GM18526 (cell line): ENCODE data around the gene NRXN3.

Experiments used
- POLR2A ChIP-seq: IDR thresholded peaks from 3 replicates; pipeline ENCODE4 v1.6.1; 2011; ENCODE audit not compliant: insufficient read length; ENCODE audit errors: extremely low read depth

The NRXN3 gene

DNA sequence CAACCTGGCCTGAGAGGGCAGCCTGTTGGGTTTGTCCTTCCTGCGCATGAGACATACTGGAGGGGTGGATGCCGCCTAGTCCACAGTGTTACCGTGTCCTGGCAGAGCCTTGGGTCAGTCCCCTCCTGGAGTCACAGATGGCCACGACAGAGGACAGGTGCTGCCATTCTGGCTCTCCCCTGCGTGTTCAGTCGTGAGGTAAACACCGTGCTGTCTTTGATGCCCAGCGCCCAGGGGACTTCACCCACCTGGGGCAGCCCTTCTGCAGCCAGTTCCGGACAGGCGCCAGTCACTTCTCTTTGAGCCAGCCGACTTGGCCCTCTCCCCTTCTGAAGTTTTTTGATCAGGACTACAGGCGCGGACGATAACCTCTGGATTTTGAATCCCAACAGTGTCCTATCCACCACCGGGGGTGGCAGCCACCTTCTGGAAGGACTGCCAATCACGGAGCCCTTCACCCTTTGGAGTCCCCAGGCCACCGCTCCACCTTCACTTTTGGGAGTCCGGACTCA, 1108.2 kb downstream of the NRXN3 start:
- no peak for TF ChIP-seq POLR2A

DNA sequence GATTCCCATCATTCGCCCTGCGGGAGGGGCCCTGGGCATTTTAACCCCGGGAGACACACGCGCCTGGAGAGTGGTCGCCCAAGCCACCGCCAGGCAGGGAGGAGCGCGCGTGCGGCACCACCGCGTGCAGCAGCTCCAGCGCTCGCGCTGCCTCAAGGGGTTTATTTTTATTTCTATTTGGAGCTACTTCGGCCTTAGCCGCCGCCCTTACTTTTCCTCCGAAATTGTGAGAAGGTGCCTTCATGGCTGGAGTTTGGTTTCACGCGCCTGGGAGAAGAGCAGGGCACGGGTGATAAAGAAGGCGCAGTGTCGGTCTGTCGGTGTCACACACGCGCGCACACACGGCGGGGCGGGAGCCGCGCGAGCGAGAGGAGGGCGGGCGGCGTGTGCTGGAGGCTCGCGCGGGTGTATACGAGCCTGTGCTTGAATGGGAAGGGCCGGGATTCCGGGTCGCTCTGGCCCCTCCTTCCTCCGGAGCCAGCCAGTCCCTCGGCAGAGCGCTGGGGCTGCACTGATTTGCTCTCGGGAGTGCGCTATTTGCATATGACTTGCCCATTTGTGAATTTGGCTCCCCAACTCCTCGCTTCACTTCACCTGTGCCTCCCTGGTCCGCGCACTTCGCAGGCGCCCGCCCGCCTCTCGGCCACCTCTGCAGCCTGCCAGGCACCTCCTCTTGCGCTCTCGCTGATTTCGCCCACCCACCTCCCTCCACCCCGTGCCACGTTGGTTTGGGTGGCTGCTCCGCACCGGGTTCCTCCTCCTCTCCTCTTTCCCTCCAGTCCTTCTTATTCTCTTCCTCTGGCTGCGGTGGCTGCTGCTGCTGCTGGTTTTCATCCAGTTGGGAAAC, 1108.8 kb downstream of the NRXN3 start:
- no peak for TF ChIP-seq POLR2A

DNA sequence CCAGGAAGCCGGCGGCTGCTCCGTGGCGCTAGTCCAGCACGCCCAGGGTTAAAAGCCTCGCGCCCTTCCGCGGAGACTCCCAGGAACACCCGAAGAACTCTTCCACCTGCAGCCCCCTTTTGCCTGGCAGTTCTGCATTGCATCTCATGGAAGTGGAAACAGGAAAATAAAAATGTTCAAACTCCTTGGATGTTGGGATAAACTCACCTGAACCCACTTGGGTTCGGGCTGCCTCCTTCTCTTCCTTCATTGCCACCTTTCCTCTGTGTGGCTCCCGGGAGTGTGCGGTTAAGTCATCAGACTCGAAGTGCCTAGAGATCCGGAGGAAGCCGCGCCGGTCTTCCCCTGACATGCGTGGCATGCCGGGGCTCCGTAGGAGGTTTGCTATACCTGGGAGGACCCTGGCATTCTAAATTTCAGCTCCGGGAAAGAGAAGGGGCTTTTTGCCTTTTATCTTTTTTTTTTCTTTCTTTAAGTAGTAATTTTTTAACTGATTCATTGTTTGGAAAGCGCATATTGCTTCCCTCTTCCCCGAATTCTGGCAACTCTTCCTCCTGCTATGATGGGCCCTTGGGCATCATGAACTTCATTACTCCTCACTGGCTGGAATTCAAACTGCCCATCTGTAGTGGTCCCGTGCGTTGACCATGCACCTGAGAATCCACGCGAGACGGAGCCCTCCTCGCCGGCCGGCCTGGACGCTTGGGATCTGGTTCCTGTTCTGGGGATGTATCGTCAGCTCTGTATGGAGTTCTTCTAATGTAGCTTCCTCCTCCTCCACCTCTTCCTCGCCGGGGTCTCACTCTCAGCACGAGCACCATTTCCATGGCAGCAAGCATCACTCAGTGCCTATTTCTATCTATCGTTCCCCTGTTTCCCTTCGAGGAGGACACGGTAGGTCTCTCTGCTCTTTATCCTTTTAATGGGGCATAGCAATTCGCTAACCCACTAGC, 1109.7 kb downstream of the NRXN3 start:
- TF ChIP-seq POLR2A = no peak

DNA sequence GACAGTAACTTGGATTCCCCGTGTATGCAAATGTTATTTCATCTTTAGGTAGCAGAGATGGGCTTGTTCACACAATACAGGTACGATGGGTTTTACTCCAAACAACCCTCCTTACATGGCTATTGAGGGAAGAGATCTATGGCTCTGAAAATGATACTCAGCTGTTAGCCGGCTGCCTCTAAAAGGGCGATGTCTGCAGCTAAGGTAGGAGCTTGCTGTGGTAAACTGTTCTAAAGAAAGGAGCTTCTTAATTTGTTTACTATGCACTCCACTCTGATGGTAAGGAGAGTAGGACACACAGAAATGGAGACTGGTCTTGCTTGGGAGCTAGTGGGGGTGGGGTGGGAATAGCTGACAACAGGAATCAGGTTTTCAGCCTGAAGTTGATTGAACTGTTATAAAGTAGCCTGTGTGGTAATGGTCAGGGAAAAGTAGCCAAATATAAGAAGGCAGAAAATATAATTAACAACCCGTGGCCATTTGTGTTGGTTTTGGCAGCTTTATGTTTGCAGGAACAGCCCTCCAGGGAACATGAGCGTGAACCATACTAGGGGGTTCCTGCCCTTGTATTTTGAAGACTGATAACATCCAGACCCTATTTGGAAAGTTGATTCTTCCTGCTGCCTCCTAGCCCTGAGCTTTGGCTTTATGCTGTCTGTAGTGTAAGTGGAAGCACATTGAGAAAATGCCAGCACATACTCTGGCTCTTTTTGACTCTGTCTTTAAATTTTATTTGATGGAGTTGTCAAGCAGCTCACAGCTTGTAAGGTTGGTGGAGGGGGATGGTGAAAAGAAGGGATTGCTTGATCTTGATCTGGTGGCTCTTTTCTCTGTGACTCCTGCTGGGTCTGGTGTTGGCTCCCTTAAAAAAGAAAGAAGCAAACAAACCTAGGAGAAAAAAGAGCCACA, 1111.3 kb downstream of the NRXN3 start:
- TF ChIP-seq POLR2A = no peak

DNA sequence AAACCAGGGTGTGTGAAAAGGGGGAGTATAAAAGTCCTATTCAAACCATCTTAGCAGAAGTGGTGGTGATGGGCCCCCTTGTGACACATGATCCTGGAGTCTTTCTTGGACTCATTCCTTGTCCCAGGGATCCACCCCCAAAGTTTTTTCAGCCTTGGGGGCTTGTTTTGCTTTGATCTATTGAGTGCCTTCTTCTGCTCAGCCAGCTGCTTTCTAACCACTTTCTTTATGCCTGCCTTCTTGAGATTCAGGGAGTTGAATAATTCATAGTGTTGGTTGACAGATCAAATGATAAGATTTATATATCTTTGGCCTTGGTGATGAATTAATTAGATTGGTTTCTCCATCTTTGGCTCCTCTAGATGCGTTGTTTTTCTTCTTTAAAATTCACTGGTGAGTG, 1114.4 kb downstream of the NRXN3 start:
- TF ChIP-seq POLR2A = no peak

DNA sequence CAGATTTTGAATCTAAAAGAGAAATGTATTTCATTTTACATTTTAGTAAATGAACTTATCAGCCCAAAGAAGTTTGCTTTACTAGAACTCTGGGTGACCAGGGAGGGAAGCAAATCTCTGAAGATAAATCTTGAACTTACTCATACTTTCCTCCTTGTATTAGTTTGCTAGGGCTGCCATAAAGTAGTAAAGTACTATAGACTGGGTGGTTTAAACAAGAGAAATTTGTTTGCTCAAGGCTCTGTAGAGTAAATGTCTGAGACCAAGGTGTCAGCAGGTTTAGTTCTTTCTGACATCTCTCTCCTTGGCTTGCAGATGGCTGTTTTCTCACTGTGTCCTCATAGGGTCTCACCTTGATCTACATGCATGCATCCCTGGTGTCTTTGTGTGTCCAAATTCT, 1115.1 kb downstream of the NRXN3 start:
- TF ChIP-seq POLR2A = no peak

DNA sequence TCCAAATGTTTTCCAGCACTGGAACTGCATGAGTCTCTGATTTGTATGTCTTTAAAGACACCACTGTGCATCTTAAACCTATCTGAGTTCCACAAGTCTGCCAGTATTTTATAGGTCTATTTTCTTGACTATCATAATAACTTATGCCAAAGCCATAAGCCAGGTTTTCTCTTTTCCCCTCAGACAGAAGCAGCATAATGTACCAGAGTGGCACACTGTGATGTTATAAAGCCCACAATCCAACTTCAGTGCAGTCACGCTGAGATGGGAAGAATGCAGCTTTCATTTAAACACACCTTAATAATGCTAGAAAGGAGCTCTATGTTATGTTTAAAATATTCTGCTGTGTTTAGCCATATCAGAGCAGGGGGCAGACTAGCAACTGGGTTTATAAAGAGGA, 1117.8 kb downstream of the NRXN3 start:
- no peak for TF ChIP-seq POLR2A

DNA sequence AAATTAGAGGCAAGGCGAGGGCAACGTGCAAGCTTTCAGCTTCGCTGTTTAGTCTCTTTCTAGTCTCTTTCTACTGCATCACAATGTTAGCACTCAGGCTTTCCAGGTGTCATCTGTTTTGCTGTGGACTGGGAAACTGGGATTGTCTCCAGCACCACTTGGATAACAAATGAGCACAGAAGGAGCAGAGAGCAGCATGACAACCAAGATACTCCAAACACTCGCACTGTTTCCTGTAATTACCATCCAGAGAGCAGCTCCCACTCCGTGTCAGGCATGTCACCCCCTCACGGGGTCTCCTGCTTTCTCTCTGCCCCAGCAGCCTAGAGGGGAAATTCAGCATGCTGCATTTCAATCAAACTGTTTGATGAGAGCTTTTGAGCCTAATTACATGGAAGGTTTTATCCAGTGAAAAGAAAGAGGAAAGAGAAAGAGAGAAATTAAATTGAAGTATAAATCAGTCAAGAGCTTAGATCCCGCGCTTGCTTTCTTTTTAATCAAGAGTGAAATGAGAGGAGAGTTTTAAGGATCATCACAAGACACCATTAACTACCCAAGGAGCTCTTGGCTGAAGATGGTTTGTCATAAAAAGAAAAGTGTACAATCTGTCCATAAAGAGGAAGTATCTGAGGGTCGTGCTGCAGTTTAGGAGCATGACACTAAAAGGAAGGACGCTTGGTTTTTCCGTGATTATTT, 1123.5 kb downstream of the NRXN3 start:
- no peak for TF ChIP-seq POLR2A

DNA sequence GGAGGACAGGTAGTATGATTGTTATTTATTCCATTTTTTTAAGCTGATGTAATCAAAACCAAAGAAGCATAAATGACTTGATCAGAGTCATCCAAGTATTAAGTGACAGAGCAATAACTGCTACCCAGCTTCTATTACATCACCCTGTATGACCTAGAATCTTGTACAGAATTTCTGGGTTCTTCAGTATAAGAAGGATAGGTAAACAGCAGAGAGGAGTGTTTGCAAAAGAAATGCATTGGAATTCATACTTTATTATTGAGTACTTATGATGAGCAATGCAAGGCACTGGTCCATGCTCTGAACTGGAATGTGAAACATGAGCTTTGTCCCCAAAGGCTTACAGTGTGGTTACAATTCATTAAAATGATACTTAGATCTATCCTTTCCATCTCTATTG, 1124.3 kb downstream of the NRXN3 start:
- TF ChIP-seq POLR2A = no peak

DNA sequence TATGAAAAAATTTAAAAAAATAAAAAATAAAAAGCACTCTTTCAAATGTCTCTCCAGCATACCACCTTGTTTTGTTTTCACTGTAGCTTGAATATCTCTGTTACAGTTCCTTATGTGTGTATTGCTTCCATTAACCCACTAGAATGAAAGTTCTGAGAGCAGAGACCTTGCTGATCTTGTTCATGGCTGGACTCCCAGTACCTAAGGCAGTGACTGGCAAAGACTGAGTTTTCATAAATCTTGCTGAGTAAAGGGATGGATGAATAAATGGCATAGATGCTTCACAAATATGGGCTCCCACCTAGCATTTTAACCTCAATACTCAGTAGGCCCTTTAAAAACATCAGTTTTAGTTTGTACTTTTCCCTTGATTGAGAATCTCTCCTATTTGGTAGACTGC, 1125.2 kb downstream of the NRXN3 start:
- TF ChIP-seq POLR2A = no peak

DNA sequence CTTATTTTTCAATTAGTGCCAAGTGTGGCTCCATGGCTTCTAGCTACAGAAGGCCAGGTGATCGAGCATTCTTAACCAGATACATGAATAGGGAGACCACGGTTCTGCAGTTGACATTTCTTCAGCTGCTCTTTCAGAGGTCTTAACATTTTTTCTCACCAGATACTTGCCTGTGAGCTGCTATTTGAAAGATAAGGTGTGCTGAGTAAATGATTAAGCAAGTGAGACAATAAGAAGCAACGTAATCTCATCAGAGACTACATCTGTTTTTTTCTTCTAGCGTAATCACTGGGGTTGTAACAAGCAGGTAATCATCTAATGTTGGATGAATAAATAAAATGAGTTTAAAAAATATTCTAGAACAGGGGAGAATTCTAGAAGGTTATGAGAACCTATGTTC, 1128.2 kb downstream of the NRXN3 start:
- no peak for TF ChIP-seq POLR2A

DNA sequence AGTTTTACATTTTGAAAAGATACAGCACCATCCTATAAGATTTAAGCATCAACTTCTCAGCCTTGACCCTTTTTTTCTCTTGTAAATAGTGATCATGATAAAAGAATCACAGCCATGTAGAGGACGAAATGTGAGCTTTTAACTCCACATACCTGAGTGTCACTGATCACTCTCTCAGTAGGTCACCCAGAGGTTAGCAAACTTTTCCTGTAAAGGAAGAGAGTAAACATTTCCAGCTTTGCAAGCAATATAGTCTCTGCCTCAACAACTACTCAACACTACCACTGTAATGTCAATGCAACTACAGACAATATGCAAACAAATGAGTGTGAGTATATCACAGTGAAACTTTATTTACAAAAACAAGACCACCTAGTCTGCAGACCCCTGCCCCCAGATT, 1129.0 kb downstream of the NRXN3 start:
- TF ChIP-seq POLR2A = no peak

DNA sequence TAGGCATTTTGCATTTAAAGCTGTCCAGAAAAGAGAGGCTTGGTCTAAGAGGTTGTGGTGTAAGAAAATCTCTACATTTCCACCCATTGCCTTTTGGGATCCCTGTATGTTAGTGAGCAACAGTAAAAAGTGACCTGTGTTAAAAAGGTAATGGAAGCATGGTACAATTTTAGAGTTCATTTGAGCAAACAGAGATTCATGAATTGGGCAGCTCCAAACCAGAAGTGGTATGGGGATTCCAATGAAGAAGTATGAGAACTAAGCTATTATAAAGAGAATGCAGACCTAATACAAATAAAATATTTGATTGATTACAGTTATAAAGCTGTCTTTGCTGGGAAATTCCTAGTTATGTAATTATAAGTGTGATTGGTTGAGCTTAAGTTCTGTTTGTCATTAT, 1134.1 kb downstream of the NRXN3 start:
- no peak for TF ChIP-seq POLR2A

DNA sequence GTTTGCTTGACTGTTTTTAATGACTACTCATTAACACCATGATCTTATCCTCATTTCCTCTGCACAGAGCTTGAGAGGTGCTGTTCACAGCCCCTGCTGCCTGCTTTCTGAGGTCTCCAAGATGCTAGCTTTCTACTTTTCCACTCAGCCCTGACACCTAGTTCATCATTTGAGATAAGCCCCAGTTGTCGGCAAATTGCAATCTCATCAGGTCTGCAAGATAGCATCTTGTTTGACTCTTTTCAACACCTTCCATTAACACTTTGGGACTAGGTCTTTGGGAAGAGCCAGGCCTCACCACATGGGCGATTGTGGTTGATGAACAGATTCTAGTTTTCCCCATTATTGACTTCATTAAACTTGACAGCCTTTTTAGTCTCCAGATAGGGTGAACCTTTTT, 1136.4 kb downstream of the NRXN3 start:
- no peak for TF ChIP-seq POLR2A

DNA sequence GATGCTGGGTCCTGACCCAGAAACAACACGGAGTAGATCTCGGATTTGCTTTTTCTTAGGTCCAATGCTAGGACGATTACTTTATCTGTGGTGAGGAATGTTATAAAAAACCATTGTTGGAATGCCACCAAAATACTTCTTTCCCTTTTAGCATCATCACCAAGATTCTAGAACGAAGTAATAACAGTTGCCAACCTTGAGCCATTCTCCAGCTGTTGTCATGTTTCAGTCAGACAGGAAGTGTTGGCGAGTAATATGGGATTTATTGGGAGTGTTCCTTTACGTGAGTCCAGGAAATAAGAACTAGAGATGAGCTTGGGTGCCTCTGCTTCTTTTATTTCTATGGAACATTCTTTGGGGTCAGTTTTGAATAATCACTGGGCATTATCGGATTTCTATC, 1148.2 kb downstream of the NRXN3 start:
- no peak for TF ChIP-seq POLR2A

DNA sequence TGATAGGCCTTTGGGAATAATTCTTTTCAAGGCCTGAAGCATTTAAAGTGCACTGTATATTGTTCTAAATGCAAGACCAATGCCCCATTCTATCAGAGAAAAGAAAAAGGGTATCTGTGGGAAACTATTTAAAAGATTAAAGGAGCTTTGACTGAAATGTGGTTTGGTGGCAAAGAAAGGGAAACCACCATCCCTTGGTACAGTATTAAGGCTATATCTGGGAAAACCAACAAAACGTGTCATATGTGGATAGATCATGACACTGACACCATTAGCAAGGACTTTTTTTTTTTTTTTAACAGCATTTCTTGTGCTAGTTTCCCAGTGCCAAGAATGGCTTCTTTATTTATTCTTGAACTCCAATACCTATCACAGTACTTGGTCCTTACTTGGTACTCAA, 1150.4 kb downstream of the NRXN3 start:
- TF ChIP-seq POLR2A = no peak
